ENCODE results near the gene DCST1. TPM values are rescaled to one million over a fixed set of nuclear protein-coding genes. Genes with fewer than 3 reads are reported as not detected.

DCST1 gene
- total RNA-seq, 1 donor = not detected

DNA sequence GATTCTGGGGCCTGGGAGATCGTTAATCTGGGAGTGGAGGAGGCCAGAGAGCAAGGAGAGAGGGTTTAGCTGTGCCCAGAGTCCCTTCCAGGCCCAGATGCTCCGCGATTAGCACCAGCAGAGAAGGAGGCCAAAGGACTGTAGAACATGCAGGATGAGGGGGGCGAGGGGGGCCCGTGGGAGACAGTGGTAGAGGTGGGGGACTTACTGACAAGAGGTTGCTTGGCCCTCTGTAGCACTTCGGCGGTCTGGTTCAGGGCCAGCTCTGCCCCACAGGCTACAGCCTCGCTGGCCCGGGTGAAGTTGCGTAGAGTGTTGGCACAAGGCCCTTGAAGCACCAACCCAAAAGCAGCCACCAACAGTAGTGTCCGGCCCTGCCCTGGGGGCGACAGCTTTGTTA, 738 bp upstream of the DCST1 start:
- Histone ChIP-seq H4K20me1 (ENCODE audit: insufficient read depth, low read length) (no peaks in the 10 kb centered on the region), H3K9me3 (ENCODE audit: low read depth, low read length) (no peaks in the 10 kb centered on the region), H3K27me3 (ENCODE audit: insufficient read depth, low read length) (peaks cover 7% of the 10 kb centered on the region), H2AFZ (ENCODE audit: low read length) (no peak overlapping the region), H3K4me1 (ENCODE audit: insufficient read depth, low read length) (no peaks in the 10 kb centered on the region), H3K4me3 (ENCODE audit: insufficient read depth, low read length) (no peak overlapping the region), H3K36me3 (ENCODE audit: insufficient read depth, low read length) (no peaks in the 10 kb centered on the region), H3K4me2 (ENCODE audit: insufficient read depth, low read length) (no peak overlapping the region), H3K27ac (ENCODE audit: low read depth, low read length) (no peak overlapping the region), H3K79me2 (ENCODE audit: insufficient read depth, low read length) (no peaks in the 10 kb centered on the region)
- DNase-seq (ENCODE audit: insufficient read length, low spot score, missing footprints) = no peak
- TF ChIP-seq, protein P1, sequence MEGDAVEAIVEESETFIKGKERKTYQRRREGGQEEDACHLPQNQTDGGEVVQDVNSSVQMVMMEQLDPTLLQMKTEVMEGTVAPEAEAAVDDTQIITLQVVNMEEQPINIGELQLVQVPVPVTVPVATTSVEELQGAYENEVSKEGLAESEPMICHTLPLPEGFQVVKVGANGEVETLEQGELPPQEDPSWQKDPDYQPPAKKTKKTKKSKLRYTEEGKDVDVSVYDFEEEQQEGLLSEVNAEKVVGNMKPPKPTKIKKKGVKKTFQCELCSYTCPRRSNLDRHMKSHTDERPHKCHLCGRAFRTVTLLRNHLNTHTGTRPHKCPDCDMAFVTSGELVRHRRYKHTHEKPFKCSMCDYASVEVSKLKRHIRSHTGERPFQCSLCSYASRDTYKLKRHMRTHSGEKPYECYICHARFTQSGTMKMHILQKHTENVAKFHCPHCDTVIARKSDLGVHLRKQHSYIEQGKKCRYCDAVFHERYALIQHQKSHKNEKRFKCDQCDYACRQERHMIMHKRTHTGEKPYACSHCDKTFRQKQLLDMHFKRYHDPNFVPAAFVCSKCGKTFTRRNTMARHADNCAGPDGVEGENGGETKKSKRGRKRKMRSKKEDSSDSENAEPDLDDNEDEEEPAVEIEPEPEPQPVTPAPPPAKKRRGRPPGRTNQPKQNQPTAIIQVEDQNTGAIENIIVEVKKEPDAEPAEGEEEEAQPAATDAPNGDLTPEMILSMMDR (IDR thresholded peaks at IDR 0.05; ENCODE audit: extremely low read depth, low read depth, low read length) = no peak

DNA sequence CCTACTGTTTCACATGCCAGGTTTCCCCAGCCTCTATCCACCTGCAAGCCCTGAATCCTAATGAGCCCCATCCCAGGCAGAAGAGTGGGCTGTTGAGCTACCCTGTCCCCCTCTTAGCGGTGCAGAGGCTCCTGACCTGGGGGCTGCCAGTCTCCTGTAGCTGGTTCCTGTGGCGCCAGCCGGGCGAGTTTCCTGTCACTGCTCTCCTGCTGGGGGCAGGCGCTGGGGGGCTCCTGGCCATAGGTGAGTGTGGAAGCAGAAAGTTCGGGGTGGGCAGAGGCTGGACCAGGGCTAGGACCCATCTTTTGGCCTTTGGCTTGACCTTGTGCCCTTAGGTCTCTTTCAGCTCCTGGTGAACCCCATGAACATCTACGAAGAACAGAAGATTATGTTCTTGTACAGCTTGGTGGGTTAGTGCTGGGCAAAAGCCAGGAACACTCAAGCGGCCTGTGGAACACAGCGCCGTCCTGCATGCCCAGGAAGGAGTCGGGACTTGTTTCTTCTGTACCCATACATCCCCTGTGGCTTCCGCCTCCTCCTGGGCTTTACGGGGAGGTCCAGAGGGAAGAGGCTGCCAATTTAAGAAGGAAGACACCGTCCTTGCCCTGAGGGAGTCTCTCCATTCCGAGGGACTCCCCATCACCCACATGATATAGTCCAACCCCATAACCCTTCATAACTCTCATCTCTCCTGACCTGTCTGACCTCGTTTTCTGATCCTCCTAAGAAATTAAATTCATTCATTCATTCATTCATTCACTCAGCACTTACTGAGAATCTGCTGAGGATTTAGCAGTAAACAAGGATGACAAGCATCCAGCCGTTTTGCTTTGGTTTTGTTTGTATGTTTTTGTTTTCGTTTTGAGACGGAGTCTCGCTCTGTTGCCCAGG, 939 bp downstream of the DCST1 start:
- no peak overlapping the region for H2AFZ ChIP-seq (ENCODE audit: low read length)
- H3K79me2 ChIP-seq (ENCODE audit: insufficient read depth, low read length) = no peaks in the 10 kb centered on the region
- no peaks in the 10 kb centered on the region for H3K4me1 ChIP-seq (ENCODE audit: insufficient read depth, low read length)
- peaks cover 11% of the 10 kb centered on the region for H3K27me3 ChIP-seq (ENCODE audit: insufficient read depth, low read length)
- H3K36me3 ChIP-seq (ENCODE audit: insufficient read depth, low read length) = no peaks in the 10 kb centered on the region
- TF ChIP-seq, protein P1 (IDR thresholded peaks at IDR 0.05; ENCODE audit: extremely low read depth, low read depth, low read length) = no peak
- no peak overlapping the region for H3K4me3 ChIP-seq (ENCODE audit: insufficient read depth, low read length)
- no peaks in the 10 kb centered on the region for H4K20me1 ChIP-seq (ENCODE audit: insufficient read depth, low read length)
- H3K9me3 ChIP-seq (ENCODE audit: low read depth, low read length) = no peaks in the 10 kb centered on the region
- no peak overlapping the region for H3K4me2 ChIP-seq (ENCODE audit: insufficient read depth, low read length)
- no peak overlapping the region for H3K27ac ChIP-seq (ENCODE audit: low read depth, low read length)
- DNase-seq (ENCODE audit: insufficient read length, low spot score, missing footprints) = no peak

DNA sequence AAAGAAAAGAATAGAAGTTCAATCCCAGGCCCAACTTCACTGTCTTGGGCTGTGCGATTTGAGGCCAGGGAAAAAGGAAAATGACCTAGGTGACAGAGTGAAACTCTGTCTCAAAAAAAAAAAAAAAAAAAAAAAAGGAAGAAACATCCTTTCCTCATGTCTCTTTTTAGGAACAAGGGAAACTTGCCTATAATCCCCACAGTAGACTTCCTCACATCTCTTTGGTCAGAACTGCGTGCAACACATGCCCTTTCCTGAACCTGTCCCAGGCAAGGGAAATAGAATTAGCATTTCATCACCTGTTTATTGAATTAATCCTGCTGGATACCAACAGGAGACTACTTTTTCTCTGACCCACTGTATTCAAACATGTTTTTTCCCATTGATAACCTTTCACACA, 2.3 kb downstream of the DCST1 start:
- no peak for DNase-seq (ENCODE audit: insufficient read length, low spot score, missing footprints)
- H3K9me3 ChIP-seq (ENCODE audit: low read depth, low read length) = no peaks in the 10 kb centered on the region
- no peak overlapping the region for H3K4me2 ChIP-seq (ENCODE audit: insufficient read depth, low read length)
- no peak overlapping the region for H3K27ac ChIP-seq (ENCODE audit: low read depth, low read length)
- no peak overlapping the region for H2AFZ ChIP-seq (ENCODE audit: low read length)
- peaks cover 11% of the 10 kb centered on the region for H3K27me3 ChIP-seq (ENCODE audit: insufficient read depth, low read length)
- H3K4me1 ChIP-seq (ENCODE audit: insufficient read depth, low read length) = no peaks in the 10 kb centered on the region
- TF ChIP-seq, protein P1 (IDR thresholded peaks at IDR 0.05; ENCODE audit: extremely low read depth, low read depth, low read length) = no peak
- H4K20me1 ChIP-seq (ENCODE audit: insufficient read depth, low read length) = no peaks in the 10 kb centered on the region
- no peaks in the 10 kb centered on the region for H3K36me3 ChIP-seq (ENCODE audit: insufficient read depth, low read length)
- H3K4me3 ChIP-seq (ENCODE audit: insufficient read depth, low read length) = no peak overlapping the region
- H3K79me2 ChIP-seq (ENCODE audit: insufficient read depth, low read length) = no peaks in the 10 kb centered on the region

DNA sequence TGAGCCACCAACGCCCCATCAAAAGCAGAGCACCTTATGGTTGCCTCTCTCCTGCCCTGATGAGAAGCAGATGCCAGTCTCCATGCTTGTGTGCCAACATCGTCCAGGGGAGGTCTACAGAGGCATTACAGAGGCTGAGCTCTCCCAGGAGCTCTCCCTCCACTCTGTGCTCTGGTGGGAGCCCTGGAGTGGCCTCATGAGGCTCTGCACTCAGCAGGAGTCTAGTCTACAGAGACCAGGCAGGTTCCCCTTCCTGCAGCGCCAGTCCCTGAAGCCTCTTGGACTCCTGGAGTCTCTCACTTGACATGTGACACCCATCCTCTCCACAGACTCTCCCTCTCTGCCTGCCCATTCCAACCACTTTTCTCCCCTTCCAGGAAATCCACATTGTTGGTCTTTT, 3.4 kb downstream of the DCST1 start:
- Histone ChIP-seq H3K4me2 (ENCODE audit: insufficient read depth, low read length) (no peak overlapping the region), H3K27me3 (ENCODE audit: insufficient read depth, low read length) (peaks cover 11% of the 10 kb centered on the region), H3K4me1 (ENCODE audit: insufficient read depth, low read length) (no peaks in the 10 kb centered on the region), H3K4me3 (ENCODE audit: insufficient read depth, low read length) (no peak overlapping the region), H4K20me1 (ENCODE audit: insufficient read depth, low read length) (no peaks in the 10 kb centered on the region), H3K9me3 (ENCODE audit: low read depth, low read length) (no peaks in the 10 kb centered on the region), H3K79me2 (ENCODE audit: insufficient read depth, low read length) (no peaks in the 10 kb centered on the region), H3K27ac (ENCODE audit: low read depth, low read length) (no peak overlapping the region), H2AFZ (ENCODE audit: low read length) (no peak overlapping the region), H3K36me3 (ENCODE audit: insufficient read depth, low read length) (no peaks in the 10 kb centered on the region)
- DNase-seq (ENCODE audit: insufficient read length, low spot score, missing footprints) = no peak
- TF ChIP-seq, protein P1 (IDR thresholded peaks at IDR 0.05; ENCODE audit: extremely low read depth, low read depth, low read length) = no peak

All from osteoblast (primary cell).